ENCODE results near the gene CYB561A3. TPM values are rescaled to one million over a fixed set of nuclear protein-coding genes. Genes with fewer than 3 reads are reported as not detected.

CYB561A3 gene
- total and polyA plus RNA-seq, 7 donors, result 7.7 to 25.1 (median 15.5) TPM

DNA sequence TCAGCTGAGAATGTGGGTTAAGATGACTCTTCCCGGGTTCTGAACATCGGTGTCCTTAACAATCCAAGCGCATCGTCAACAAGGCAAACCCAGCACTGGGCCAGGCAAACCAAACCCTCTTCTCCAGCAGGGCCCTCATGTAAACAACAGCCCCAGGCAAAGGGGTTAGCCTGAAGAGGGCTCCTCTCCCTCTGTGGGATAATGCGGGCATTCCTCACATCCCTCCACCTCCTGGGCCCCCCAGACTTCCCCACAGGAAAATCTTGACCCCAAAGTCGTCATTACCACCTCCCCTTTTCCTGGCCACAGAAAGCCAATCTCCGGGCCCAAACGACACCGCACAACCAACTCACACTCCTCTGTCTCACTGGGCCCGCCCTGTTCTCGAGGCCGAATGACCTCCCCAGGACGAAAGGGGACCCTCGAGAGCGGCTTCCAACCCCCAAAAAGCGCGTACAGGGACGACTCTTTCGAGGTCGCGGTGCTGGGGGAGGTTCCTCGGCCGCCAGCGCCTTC, 29.3 kb downstream of the CYB561A3 start:
- peaks cover 27% of the 10 kb centered on the region for H3K4me1 ChIP-seq
- intact Hi-C loops (cut with DNase I), result no loop called here
- peaks cover 2 to 31% of the 10 kb centered on the region in 2 donors for H3K36me3 ChIP-seq (ENCODE audit: insufficient read depth in 1 of 2, low read depth in 1 of 2)
- H3K4me3 ChIP-seq, result peak overlapping the region; percentile 95
- ATAC-seq (peak in 2 of 4 donors; percentile 16 to 21), DNase-seq (no peak)
- WGBS, 3 donors, result 0 to 2% (median 1%) methylated on average over 23 to 24 of the region's 24 CpGs
- TF ChIP-seq, protein P1, sequence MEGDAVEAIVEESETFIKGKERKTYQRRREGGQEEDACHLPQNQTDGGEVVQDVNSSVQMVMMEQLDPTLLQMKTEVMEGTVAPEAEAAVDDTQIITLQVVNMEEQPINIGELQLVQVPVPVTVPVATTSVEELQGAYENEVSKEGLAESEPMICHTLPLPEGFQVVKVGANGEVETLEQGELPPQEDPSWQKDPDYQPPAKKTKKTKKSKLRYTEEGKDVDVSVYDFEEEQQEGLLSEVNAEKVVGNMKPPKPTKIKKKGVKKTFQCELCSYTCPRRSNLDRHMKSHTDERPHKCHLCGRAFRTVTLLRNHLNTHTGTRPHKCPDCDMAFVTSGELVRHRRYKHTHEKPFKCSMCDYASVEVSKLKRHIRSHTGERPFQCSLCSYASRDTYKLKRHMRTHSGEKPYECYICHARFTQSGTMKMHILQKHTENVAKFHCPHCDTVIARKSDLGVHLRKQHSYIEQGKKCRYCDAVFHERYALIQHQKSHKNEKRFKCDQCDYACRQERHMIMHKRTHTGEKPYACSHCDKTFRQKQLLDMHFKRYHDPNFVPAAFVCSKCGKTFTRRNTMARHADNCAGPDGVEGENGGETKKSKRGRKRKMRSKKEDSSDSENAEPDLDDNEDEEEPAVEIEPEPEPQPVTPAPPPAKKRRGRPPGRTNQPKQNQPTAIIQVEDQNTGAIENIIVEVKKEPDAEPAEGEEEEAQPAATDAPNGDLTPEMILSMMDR (IDR thresholded peaks at IDR 0.05), result no peak
- H3K27ac ChIP-seq, result peak overlapping the region; percentile 97
- H3K9me3 ChIP-seq, result no peaks in the 10 kb centered on the region
- no peaks in the 10 kb centered on the region for H3K27me3 ChIP-seq (ENCODE audit: insufficient read depth in 3 of 3, low read length in 2 of 3)

DNA sequence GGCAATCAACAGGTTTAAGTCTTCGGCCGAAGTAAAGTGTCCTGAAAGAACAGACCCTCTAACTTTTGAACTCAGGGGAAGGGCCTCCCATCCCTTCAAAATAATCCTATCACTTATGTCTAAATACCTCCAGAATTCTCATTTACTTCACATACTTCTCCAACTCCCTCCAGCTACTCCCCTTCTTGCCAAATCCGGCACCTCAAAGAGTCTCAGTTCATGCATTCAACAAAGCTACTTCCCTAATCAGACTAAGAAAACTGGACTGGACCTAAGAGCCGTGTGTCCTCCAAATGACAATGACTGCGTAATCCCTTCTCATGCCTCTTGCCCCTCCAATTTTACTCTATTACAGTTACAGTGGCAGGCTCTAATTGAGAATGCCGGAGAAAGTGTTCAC, 30.0 kb downstream of the CYB561A3 start:
- H3K27ac ChIP-seq, result peak overlapping the region; percentile 97
- no peaks in the 10 kb centered on the region for H3K27me3 ChIP-seq (ENCODE audit: insufficient read depth in 3 of 3, low read length in 2 of 3)
- H3K9me3 ChIP-seq, result no peaks in the 10 kb centered on the region
- WGBS, 3 donors, result 55 to 62% (median 61%) methylated on average over 6 of the region's 6 CpGs
- H3K4me3 ChIP-seq, result peak overlapping the region; percentile 95
- intact Hi-C loops (cut with DNase I), result no loop called here
- ATAC-seq, result no peak
- DNase-seq, result no peak
- peaks cover 34% of the 10 kb centered on the region for H3K4me1 ChIP-seq
- H3K36me3 ChIP-seq (ENCODE audit: insufficient read depth in 1 of 2, low read depth in 1 of 2), result peaks cover 2 to 38% of the 10 kb centered on the region in 2 donors
- TF ChIP-seq, protein P1 (IDR thresholded peaks at IDR 0.05), result no peak

DNA sequence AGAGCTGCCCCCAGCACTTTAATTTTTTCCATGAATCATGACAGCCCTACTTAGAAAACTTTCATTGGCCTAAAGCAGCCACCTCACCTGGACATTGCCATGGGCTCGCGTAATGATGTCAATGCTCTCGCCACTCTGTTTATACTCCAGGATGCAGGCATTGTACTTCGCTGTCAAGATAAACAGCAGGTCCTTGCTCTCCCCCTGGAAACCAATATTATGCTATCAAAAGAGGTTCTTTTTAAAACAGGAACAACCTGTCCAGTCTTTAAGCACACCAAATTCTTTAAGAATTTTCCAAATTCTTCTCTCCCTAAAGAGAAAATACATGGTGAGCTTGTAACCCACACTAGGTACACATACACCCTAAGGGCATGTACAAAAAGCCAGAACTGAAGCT, 31.8 kb downstream of the CYB561A3 start:
- H3K9me3 ChIP-seq, result no peaks in the 10 kb centered on the region
- WGBS, 3 donors, result 91 to 96% (median 94%) methylated on average over 4 of the region's 4 CpGs
- H3K27ac ChIP-seq, result peak overlapping the region; percentile 27
- TF ChIP-seq, protein P1 (IDR thresholded peaks at IDR 0.05), result no peak
- no peak for ATAC-seq
- no peak overlapping the region for H3K4me3 ChIP-seq
- DNase-seq, result no peak
- no peaks in the 10 kb centered on the region for H3K27me3 ChIP-seq (ENCODE audit: insufficient read depth in 3 of 3, low read length in 2 of 3)
- intact Hi-C loops (cut with DNase I), result no loop called here
- H3K36me3 ChIP-seq (ENCODE audit: insufficient read depth in 1 of 2, low read depth in 1 of 2), result peaks cover 2 to 56% of the 10 kb centered on the region in 2 donors
- peaks cover 42% of the 10 kb centered on the region for H3K4me1 ChIP-seq

DNA sequence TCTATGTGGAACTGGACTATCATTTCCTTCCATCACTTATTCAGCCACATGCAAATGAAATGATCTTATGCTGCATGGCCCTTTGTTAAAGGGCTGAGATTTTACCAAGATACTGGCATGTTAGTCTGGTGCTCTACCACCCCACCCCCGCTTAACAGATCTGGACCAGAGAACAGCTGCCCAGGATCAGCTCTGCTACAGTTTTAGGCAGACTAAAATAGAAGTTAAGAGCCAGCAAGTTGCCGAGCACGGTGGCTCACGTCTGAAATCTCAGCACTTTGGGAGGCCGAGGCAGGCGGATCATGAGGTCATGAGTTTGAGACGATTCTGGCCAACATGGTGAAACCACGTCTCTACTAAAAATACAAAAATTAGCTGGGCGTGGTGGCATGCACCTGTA, 33.3 kb downstream of the CYB561A3 start:
- Histone ChIP-seq H3K4me3 (no peak overlapping the region), H3K9me3 (no peaks in the 10 kb centered on the region), H3K27ac (peak overlapping the region; percentile 61), H3K36me3 (ENCODE audit: insufficient read depth in 1 of 2, low read depth in 1 of 2) (peaks cover 2 to 71% of the 10 kb centered on the region in 2 donors), H3K4me1 (peaks cover 36% of the 10 kb centered on the region), H3K27me3 (ENCODE audit: insufficient read depth in 3 of 3, low read length in 2 of 3) (no peaks in the 10 kb centered on the region)
- TF ChIP-seq, protein P1 (IDR thresholded peaks at IDR 0.05), result no peak
- intact Hi-C loops (cut with DNase I), result no loop called here
- WGBS, 3 donors, result 42 to 70% (median 55%) methylated on average over 9 of the region's 9 CpGs
- DNase-seq (peak in 1 of 2 donors; percentile 50), ATAC-seq (no peak)

DNA sequence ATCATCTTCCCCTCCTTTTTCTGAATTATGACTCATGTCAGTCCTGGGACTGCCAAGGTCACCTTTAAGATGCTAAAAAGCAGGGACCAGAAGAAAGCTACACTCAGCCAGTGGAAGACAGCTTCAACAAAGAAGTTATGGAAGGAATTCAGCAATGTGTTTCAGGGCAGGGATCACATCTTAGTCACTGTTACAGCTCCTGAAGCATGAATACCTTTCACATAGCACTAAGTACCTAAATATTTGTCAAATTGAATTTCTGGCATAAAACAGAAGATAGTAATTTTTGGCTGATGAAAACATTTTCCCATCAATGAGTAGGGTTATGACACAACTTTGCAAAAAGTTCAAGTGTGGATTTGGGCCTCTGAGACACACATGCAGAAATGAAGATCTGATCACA, 34.0 kb downstream of the CYB561A3 start:
- TF ChIP-seq, protein P1 (IDR thresholded peaks at IDR 0.05), result no peak
- no peak overlapping the region for H3K4me3 ChIP-seq
- H3K9me3 ChIP-seq, result no peaks in the 10 kb centered on the region
- ATAC-seq (peak; percentile 50 to 73 (median 61)), DNase-seq (no peak)
- peaks cover 36% of the 10 kb centered on the region for H3K4me1 ChIP-seq
- H3K27ac ChIP-seq, result peak overlapping the region; percentile 61
- no peaks in the 10 kb centered on the region for H3K27me3 ChIP-seq (ENCODE audit: insufficient read depth in 3 of 3, low read length in 2 of 3)
- intact Hi-C loops (cut with DNase I), result no loop called here
- H3K36me3 ChIP-seq (ENCODE audit: insufficient read depth in 1 of 2, low read depth in 1 of 2), result peaks cover 6 to 78% of the 10 kb centered on the region in 2 donors

All from psoas muscle (tissue), 8 donors.